Measurements from ENCODE around the gene OR4M1. TPM values are rescaled to one million over a fixed set of nuclear protein-coding genes. Genes with fewer than 3 reads are reported as not detected.
"Not testable (repeated sequence)": the region's sequence is repeated elsewhere in the genome, so short reads cannot be mapped to it uniquely, and the experiment has no call there.

OR4M1 gene
- not detected for total RNA-seq

DNA sequence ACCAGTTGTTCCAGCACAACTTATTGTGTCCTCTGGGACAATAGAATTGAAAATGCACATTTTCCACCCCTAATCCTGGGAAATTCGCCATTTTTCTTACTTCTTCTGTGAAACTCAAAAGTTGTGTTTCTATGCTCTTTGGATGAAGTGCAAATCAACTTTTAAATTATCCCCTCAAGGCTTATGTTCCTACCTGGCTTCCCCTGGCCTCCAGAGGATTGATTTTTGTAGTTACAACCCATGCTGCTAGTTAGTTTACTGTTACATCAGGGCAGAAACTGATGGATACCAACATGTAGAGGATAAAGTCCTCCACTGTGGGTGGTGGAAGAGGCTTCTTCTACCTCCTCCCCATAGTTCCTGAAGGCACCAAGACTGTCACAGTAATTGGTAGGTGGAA, at the start of gene OR4M1:
Gene OR4M1, plus strand, starts transcription at position 301 of the 400 bp plus-strand sequence. CDS start 6,819 bp downstream, outside the sequence.
- H3K36me3 ChIP-seq; H3K9me3 ChIP-seq; H3K4me1 ChIP-seq; H3K27ac ChIP-seq; H3K4me3 ChIP-seq; H3K27me3 ChIP-seq; DNase-seq (ENCODE audit: low spot score): not testable (repeated sequence)

DNA sequence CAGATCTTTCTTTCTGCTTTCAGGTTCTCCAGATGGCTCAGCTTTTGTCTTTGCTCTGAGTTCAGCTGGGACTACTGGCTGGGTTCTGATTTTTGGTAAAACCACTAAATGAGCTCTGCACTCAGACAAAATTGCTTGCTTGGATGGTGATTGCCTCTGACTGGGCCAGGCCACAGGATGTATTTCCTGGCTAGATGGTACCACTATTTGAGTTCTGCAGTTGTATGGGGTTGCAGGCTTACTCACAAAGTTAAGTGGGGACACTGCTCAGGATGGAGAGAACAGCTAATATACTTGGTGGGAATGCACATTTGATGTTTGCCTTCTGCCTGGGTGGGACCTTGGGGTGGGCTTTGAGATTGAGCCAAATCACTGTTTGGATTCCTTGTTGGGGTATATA, 43.9 kb upstream of the OR4M1 start:
- DNase-seq (ENCODE audit: low spot score), result no peak
- no peaks in the 10 kb centered on the region for H3K27me3 ChIP-seq
- H3K36me3 ChIP-seq, result no peaks in the 10 kb centered on the region
- no peaks in the 10 kb centered on the region for H3K4me1 ChIP-seq
- H3K27ac ChIP-seq, result no peak overlapping the region
- peaks cover 6 to 10% of the 10 kb centered on the region in 2 donors for H3K9me3 ChIP-seq
- no peak for TF ChIP-seq CTCF (IDR thresholded peaks at IDR 0.05)
- no peak overlapping the region for H3K4me3 ChIP-seq

DNA sequence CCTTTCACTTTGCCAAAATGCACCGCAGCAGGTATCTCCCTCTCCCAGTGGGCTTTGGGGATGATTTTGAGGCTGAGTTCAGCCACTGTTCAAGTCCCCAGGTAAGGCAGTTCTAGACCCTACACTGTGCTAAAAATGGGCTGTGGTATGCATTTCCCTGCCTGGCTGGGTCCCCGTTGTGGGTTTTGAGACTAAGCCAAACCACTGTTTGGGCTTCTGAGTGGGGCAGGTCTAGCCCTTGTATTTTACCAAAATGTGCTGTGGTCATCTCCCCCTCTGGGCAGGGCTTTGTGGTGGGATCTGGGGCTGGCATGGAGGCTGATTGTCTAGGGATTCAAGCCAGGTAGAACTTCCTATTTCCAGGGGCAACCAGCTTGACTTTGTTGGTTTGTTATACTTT, 43.5 kb upstream of the OR4M1 start:
- TF ChIP-seq CTCF (IDR thresholded peaks at IDR 0.05), result no peak
- Histone ChIP-seq H3K4me3 (no peak overlapping the region), H3K27ac (no peak overlapping the region), H3K36me3 (no peaks in the 10 kb centered on the region), H3K9me3 (peaks cover 6 to 10% of the 10 kb centered on the region in 2 donors), H3K4me1 (no peaks in the 10 kb centered on the region), H3K27me3 (no peaks in the 10 kb centered on the region)
- DNase-seq (ENCODE audit: low spot score), result no peak

- H3K36me3 ChIP-seq; H3K4me3 ChIP-seq; H3K27ac ChIP-seq; H3K4me1 ChIP-seq; DNase-seq (ENCODE audit: low spot score); H3K27me3 ChIP-seq: not testable (repeated sequence)
- peaks cover 6 to 10% of the 10 kb centered on the region in 2 donors for H3K9me3 ChIP-seq
Observed at GRCh38 chr14:19733893-19734292, 39.4 kb upstream of the OR4M1 start.

- Histone ChIP-seq H3K9me3 (no peaks in the 10 kb centered on the region), H3K27ac (no peak within 1 kb of the TSS), H3K27me3 (no peaks in the 10 kb centered on the region), H3K4me1 (no peaks in the 10 kb centered on the region), H3K4me3 (no peak within 1 kb of the TSS), H3K36me3 (no peaks in the 10 kb centered on the region)
- DNase-seq (ENCODE audit: low spot score), result no peak
- no peak for TF ChIP-seq CTCF (IDR thresholded peaks at IDR 0.05)
Observed at GRCh38 chr14:19743256-19743655, 30.0 kb upstream of the OR4M1 start, which contains the start of gene OR4Q3. OR4Q3 (plus strand) TSS chr14:19743571.

- not testable (repeated sequence) for H3K9me3 ChIP-seq; H3K4me1 ChIP-seq; H3K27me3 ChIP-seq; H3K27ac ChIP-seq; H3K4me3 ChIP-seq; H3K36me3 ChIP-seq; DNase-seq (ENCODE audit: low spot score)
Observed at GRCh38 chr14:19752316-19752715, 21.0 kb upstream of the OR4M1 start.

DNA sequence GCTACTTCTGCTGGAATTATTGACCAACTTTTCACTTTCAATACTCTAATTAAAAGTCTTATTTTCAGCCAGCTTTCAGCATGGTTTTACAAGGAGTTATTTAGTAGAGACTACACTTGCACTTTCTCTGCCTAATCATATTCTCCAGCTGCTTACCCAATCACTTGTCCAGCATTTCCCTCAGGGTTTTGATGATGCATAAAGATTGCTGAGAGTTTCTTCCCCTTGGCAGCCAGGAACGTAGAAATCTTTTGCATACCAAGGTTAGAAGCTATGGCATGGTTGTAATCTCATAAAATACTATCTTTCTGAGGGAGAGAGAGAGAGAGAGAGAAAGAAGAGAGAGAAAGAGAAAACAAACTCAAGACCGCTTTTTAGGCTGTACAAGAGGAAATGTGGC, 19.1 kb upstream of the OR4M1 start:
- no peaks in the 10 kb centered on the region for H3K4me1 ChIP-seq
- no peak for DNase-seq (ENCODE audit: low spot score)
- no peak for TF ChIP-seq CTCF (IDR thresholded peaks at IDR 0.05)
- H3K27ac ChIP-seq, result no peak overlapping the region
- H3K9me3 ChIP-seq, result no peaks in the 10 kb centered on the region
- H3K36me3 ChIP-seq, result no peaks in the 10 kb centered on the region
- no peaks in the 10 kb centered on the region for H3K27me3 ChIP-seq
- H3K4me3 ChIP-seq, result no peak overlapping the region

GRCh38 chr14:19771491-19771890, 1.8 kb upstream of the OR4M1 start:
- H3K27ac ChIP-seq; DNase-seq (ENCODE audit: low spot score); H3K4me1 ChIP-seq: not testable (repeated sequence)

More at GRCh38 chr14:19771491-19771890, 1.8 kb upstream of the OR4M1 start:
- H3K36me3 ChIP-seq, H3K9me3 ChIP-seq, H3K27me3 ChIP-seq, H3K4me3 ChIP-seq: not testable (repeated sequence)

All from right atrium auricular region (tissue), 2 donors.